SW 1271 (cell line): ENCODE data around the gene BNC2.

Experiments
- DNase-seq, 2 experiments: peaks; one replicate each; lab custom pipeline; 2025; lab: John Stamatoyannopoulos, UW

The BNC2 gene

GRCh38 chr9:16414451-16414850 is 456.0 kb downstream of the BNC2 start:
- no peak for DNase-seq

- no peak for DNase-seq
Measured at GRCh38 chr9:16413509-16414016, 456.9 kb downstream of the BNC2 start.

- DNase-seq, result no peak
Measured at GRCh38 chr9:16412740-16413139, 457.7 kb downstream of the BNC2 start.

- no peak for DNase-seq
Measured at GRCh38 chr9:16411311-16411710, 459.2 kb downstream of the BNC2 start.

- no peak for DNase-seq
Measured at GRCh38 chr9:16410601-16411280, 459.7 kb downstream of the BNC2 start.

GRCh38 chr9:16407617-16408016 is 462.9 kb downstream of the BNC2 start:
- no peak for DNase-seq

- DNase-seq, result no peak
Measured at GRCh38 chr9:16406526-16407225, 463.8 kb downstream of the BNC2 start.

- no peak for DNase-seq
Measured at GRCh38 chr9:16405421-16405820, 465.0 kb downstream of the BNC2 start.

GRCh38 chr9:16401701-16402100 is 468.8 kb downstream of the BNC2 start:
- DNase-seq, result no peak

GRCh38 chr9:16398691-16399090 is 471.8 kb downstream of the BNC2 start:
- no peak for DNase-seq

GRCh38 chr9:16396389-16396788 is 474.1 kb downstream of the BNC2 start:
- DNase-seq, result no peak

GRCh38 chr9:16391369-16391768 is 479.1 kb downstream of the BNC2 start:
- DNase-seq, result no peak

GRCh38 chr9:16387382-16387781 is 483.1 kb downstream of the BNC2 start:
- no peak for DNase-seq

- DNase-seq, result no peak
Measured at GRCh38 chr9:16386827-16387077, 483.7 kb downstream of the BNC2 start.

- DNase-seq, result no peak
Measured at GRCh38 chr9:16386007-16386826, 484.3 kb downstream of the BNC2 start.

- no peak for DNase-seq
Measured at GRCh38 chr9:16385590-16385989, 484.9 kb downstream of the BNC2 start.

- DNase-seq, result no peak
Measured at GRCh38 chr9:16384993-16385392, 485.5 kb downstream of the BNC2 start.

- DNase-seq, result no peak
Measured at GRCh38 chr9:16377311-16377710, 493.2 kb downstream of the BNC2 start.

- no peak for DNase-seq
Measured at GRCh38 chr9:16371306-16371705, 499.2 kb downstream of the BNC2 start.

GRCh38 chr9:16370647-16371046 is 499.8 kb downstream of the BNC2 start:
- no peak for DNase-seq

- DNase-seq, result no peak
Measured at GRCh38 chr9:16369427-16369826, 501.0 kb downstream of the BNC2 start.

GRCh38 chr9:16368237-16369087 is 502.0 kb downstream of the BNC2 start:
- no peak for DNase-seq
